ENCODE results near the gene LILRB5.

- TF ChIP-seq POLR2A (IDR thresholded peaks at IDR 0.05), result no peak
- TF ChIP-seq, protein P1, sequence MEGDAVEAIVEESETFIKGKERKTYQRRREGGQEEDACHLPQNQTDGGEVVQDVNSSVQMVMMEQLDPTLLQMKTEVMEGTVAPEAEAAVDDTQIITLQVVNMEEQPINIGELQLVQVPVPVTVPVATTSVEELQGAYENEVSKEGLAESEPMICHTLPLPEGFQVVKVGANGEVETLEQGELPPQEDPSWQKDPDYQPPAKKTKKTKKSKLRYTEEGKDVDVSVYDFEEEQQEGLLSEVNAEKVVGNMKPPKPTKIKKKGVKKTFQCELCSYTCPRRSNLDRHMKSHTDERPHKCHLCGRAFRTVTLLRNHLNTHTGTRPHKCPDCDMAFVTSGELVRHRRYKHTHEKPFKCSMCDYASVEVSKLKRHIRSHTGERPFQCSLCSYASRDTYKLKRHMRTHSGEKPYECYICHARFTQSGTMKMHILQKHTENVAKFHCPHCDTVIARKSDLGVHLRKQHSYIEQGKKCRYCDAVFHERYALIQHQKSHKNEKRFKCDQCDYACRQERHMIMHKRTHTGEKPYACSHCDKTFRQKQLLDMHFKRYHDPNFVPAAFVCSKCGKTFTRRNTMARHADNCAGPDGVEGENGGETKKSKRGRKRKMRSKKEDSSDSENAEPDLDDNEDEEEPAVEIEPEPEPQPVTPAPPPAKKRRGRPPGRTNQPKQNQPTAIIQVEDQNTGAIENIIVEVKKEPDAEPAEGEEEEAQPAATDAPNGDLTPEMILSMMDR (IDR thresholded peaks at IDR 0.05 in 8 of 11, conservative IDR thresholded peaks at IDR 0.05 in 3 of 11), result no peak
Measured at GRCh38 chr19:54256250-54257115, 590 bp downstream of the LILRB5 start.

Measured in spleen (tissue), 7 donors.